LoVo (cell line): ENCODE data around the gene ADCK2.
A peak's percentile ranks its signal among the peaks of the same experiment; 100 is the strongest.
"Not testable (repeated sequence)": the region's sequence is repeated elsewhere in the genome, so short reads cannot be mapped to it uniquely, and the experiment has no call there.

Source experiments
- DNase-seq: peaks from one replicate; pipeline ENCODE4 v3.0.0-alpha.2; 2016; ENCODE audit warnings: low spot score

ADCK2 gene

GRCh38 chr7:140673063-140673773 is 473 bp downstream of the ADCK2 start:
- peak; percentile 75 for DNase-seq

GRCh38 chr7:140673774-140674155 is 1.0 kb downstream of the ADCK2 start:
- no peak for DNase-seq

DNA sequence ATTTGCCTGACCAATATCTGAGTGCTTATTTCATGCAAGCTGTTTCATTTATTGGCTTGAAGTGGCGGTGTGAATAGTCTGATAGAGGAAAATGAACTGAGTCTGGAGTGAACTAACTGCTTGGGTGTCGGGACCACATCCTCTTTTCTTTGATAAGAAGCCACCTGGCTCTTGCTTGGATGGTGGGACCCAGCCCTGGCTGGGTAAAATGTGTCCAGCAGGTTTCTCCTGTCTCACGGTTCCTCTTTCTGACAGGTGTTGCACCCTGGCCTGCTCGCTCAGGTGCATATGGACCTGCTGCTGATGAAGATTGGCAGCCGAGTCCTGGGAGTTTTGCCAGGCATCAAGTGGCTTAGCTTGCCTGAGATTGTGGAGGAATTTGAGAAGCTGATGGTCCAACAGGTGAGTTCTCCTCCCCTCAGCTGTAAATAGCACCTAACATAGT is 1.6 kb downstream of the ADCK2 start:
- DNase-seq, result no peak

- no peak for DNase-seq
Measured at GRCh38 chr7:140674899-140675701, 2.4 kb downstream of the ADCK2 start.

DNA sequence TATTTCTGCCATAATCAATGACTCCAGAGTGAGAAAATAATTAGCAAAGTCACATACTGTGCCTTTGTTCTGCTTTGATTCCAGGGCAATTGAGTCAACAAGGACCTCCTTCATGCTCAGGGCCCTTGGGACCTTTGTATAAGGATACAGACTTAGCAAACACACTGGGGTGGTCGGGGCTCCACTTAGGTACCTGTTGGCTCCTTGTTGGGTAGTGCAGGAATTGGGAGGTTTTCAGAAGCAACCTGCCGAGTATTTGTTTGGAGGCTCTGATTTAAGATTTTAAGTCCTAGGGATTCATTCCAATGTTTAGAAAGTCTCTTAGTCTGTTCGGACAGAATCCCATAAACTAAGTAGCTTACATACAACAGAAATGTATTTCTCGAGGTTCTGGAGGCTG is 3.0 kb downstream of the ADCK2 start:
- no peak for DNase-seq

DNA sequence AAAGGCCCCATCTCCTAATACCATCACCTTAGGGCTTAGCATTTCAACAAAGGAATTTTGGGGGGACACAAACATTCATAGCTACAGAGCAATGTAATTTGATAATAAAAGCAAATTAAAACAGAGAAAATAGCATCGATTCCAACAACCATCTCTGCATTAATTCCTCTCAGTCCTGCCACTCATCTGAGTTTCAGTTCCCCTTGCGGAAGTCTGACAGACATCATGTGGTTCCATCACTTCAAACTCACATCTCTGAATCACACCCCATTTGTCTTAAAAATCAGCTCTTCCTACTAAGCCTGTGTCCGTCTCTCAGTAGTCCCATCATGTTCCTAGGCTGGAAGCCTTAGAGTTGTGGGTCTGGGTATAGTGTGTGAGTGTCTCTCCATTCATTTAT is 3.6 kb downstream of the ADCK2 start:
- DNase-seq, result no peak

DNA sequence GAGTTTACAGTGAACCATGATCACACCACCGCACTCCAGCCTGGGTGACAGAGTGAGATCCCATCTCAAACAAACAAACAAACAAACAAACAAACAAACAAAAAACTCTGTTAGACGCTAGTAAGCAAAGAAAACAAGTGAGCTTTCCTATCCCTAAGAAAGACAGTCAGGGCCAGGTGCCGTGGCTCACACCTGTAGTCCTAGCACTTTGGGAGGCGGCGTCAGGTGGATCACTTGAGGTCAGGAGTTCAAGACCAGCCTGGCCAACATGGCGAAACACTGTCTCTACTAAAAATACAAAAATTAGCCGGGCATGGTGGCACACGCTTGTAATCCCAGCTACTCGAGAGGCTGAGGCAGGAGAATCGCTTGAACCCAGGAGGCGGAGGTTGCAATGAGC is 4.2 kb downstream of the ADCK2 start:
- DNase-seq, result not testable (repeated sequence)

- no peak for DNase-seq
Measured at GRCh38 chr7:140677496-140677895, 4.8 kb downstream of the ADCK2 start.

DNA sequence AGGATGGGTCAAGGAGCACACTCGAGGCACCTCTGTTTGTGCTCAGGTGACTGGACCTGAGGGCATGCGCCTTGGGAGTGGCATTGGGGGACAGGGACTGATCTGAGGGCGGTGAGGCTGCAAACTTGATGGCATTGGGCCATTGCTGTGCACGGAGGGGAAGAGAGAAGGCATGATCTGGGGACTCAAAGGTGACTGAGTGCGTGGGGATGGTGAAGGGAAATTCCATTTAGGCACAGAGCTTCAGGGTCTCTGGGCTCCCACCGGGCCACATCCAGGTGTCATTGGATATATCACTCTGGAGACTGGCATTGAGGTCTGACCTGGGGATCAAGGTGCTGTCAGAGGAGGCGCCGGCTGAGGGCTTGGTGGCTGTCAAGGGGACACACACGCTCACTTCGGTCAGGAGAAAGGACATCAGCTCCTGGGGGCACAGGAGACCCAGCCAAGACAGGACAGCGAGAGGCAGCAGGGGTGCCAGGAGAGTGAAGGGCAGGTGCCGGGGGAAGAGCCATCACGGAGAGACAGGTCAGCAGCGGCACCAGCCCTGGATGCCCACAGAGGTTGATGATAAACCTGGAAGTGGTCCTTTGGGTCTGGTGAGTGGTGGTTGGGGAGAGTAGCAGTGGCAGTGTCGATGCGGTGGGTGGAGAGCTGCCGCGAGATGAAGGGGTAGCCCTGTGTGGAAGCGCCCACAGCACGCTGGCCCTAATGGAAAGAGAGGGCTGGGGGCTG is 5.5 kb downstream of the ADCK2 start:
- DNase-seq, result no peak

GRCh38 chr7:140678816-140679130 is 6.0 kb downstream of the ADCK2 start:
- DNase-seq, result no peak

DNA sequence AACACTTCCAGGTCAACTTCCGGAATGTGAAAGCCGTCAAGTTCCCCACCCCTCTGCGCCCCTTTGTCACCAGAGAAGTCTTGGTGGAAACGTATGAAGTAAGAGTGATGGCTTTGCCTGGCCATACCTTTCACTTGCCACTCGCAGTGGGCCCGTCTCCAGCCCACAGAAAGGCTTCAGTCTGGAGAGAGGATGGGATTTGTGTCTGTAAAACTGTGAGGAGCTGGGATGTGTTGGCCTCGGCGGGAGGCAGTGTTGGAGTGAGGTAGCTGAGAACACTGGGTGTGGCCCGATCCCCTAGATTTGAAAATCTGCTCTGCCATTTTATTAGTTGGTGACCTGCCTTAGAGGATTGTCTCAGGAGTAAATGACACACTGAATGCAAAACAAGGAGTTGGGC is 6.4 kb downstream of the ADCK2 start:
- DNase-seq, result no peak

DNA sequence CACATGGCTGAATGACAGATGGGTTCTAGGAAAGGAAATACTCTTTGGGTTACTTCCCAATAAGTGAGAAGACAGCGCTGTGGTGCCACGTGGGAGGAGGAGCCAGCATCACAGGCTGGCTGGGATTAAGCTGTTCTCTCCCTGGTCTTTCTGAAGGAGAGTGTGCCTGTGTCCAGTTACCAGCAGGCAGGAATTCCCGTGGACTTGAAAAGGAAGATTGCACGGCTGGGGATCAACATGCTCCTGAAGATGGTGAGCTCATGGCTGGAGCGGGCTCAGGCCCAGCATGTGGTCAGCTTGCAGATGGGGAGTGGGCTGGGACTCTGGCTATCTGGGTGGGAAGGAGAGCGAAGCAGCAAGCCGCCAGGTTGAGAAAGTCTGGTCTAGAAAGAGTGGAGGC is 8.1 kb downstream of the ADCK2 start:
- no peak for DNase-seq

DNA sequence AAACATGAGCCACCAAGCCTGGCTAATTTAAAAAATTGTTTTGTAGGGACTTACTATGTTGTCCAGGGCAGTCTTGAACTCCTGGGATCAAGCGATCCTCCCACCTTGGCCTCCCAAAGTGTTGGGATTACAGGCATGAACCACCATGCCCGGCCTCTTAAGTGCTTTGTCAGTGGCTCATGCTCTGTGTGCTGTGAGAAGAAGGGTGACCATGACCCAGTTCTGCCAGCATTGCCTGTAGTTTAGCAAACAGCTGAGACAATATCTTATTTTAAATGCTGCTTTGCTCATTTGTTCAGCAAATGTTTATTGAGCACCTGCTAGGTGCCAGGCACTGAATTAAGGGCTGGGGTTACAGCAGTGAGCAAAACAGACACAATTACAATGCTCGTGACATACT is 9.0 kb downstream of the ADCK2 start:
- no peak for DNase-seq

DNA sequence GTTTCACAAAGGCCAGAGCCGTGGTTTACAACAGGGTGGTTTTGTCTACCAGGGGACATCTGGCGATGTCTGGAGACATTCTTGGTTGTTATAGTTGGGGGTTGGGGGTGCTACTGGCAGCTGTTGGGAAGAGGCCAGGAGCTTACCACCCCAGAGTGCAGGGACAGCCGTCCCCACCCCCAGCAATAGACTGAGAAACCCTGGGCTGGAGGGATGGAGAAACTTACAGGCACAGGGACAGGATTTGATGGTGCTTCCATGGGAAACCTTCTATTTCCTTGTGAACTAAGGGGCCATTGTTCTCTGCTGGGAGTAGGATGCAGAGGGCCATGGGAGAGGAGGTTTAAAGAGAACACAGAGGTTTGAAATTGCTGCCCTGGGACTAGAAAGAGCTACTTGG is 10.9 kb downstream of the ADCK2 start:
- DNase-seq, result no peak

- DNase-seq, result no peak
Measured at GRCh38 chr7:140684066-140684950, 11.6 kb downstream of the ADCK2 start.

- no peak for DNase-seq
Measured at GRCh38 chr7:140685407-140686087, 12.8 kb downstream of the ADCK2 start.

DNA sequence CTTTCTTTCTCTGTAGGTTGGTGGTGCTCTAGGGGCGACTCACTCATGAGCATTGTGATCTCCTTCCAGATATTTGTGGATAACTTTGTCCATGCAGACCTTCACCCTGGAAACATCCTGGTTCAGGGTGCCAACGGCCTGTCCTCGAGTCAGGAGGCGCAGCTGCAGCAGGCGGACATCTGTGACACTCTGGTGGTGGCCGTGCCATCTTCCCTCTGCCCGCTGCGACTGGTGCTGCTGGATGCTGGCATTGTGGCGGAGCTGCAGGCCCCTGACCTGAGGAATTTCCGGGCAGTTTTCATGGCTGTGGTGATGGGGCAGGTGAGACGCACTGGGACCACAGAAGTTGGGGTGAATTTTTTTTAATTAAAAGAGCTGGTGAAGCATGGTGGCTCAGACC is 14.2 kb downstream of the ADCK2 start:
- no peak for DNase-seq

DNA sequence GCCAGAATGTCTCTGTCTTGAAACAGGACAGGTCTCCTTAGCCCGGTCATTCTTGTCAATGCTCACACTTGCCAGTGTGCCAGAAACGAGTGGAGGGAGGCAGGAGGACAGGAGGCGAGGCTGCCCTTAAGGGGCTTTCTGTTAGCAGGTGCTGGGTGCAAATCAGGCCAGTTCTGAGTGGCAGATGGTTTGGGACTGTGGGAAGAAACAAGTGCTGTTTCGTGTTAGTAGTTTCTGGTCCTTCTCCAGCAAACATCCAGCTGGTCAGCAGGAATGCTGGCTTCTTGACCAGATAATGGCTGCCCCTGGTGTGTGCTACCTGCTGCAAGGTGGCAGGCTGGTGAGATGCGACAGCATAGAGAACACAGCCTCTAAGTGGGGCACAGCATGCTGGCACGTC is 15.6 kb downstream of the ADCK2 start:
- DNase-seq, result no peak

DNA sequence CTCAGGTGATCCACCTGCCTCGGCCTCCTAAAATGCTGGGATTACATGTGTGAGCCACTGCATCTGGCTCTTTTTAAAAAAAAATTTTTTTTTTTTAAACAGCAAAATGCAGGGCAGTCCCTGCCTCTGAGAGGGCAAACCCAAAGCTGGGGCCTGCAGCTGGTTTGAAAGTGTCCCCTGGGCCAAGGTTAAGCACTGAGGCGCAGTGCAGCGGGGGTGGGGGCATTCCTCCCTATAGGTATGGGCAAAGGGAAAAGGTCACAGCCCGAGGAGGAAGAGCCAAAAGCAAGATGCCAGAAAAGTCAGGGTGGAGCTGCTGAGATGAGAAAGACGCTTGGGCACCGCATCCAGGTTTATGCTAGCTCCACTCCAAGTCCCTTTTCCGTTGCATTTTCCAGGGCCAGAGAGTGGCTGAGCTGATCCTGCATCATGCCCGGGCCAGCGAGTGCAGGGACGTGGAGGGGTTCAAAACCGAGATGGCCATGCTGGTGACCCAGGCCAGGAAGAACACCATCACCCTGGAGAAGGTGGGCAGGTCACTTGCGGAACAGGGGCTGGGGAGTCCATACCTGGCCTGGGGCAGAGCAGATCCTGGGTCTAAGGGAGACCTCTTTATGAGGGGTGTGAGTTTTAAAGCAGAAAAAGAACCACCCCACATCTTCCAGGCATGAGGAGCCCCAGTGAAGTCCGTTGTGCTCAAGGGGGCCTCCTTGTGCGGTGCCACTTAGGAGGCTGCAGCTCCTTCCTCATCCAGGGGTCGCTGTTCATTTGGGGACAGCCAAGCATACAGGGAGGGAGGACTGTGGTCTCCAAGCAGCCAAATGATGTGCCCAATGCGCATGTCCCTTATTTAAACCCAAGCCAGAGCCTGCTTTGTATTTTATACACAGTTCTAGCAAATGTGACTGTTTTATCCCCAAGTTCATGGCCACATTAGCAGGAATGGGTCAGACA is 16.7 kb downstream of the ADCK2 start:
- no peak for DNase-seq

DNA sequence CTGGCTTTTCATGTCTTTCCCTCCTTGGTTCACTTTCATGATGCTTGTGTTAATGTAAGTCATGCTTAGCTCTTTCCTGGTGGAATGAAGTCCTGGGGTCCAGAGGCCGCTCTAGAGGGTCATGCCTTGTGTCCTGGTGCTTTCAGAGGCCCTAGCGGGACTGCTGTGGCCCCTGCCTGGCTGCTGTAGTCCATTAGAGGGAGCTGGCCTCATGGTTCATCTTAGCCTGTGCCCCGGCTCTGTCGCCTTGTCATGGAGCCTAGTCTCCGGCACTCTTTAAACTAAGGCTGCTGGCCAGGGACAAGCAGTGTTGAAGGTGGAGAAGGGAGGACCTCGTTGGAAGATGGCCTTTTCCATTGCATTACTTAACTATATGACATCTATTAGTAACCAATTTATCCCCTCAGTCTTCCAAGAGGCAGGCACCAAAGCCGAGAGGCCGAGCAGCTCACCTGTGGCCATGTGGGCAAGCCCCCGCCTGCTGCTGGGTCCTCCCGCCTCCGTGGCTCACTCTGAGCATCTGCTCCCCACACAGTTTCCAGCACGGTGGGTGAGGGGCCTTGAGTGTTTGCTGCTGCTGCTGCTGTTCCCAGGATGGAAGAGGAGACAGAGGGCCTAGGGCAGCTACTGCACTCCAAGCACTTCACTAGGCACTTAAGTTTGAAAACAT is 18.8 kb downstream of the ADCK2 start:
- DNase-seq, result no peak
